Neural cell (in vitro differentiated cells): ENCODE results near the gene ZNF462. TPM values are rescaled to one million over a fixed set of nuclear protein-coding genes. Genes with fewer than 3 reads are reported as not detected.

Experiments
- H2AFZ ChIP-seq: fragments of 200-600, 300-800 bp; sonication (generic), shearing (Covaris generic); 2 replicates; pipeline ENCODE4 v1.6.0; 2014; ENCODE audit warnings: low read depth, mild to moderate bottlenecking, antibody characterized with exemption, low read length, moderate library complexity
- H3F3A ChIP-seq: fragments of 200-600 bp; shearing (Covaris generic); 2 replicates; pipeline ENCODE4 v1.6.1; 2016; ENCODE audit warnings: mild to moderate bottlenecking, moderate library complexity, mixed read lengths, antibody characterized with exemption, low read length; ENCODE audit not compliant: insufficient read depth, poor library complexity, severe bottlenecking
- H3K27ac ChIP-seq: fragments of 200-600, 300-800 bp; sonication (generic), shearing (Covaris generic); 2 replicates; pipeline ENCODE4 v1.5.1; 2014; ENCODE audit warnings: mild to moderate bottlenecking, low read length, moderate library complexity
- H3K27me3 ChIP-seq: fragments of 300-800, 200-600 bp; sonication (generic), shearing (Covaris generic); 2 replicates; pipeline ENCODE4 v1.6.0; 2014; ENCODE audit warnings: mild to moderate bottlenecking, low read depth, low read length, moderate library complexity; ENCODE audit not compliant: insufficient read depth
- H3K36me3 ChIP-seq: fragments of 300-800, 200-600 bp; sonication (generic), shearing (Covaris generic); 2 replicates; pipeline ENCODE4 v1.5.1; 2014; ENCODE audit warnings: mild to moderate bottlenecking, antibody characterized with exemption, low read length, moderate library complexity; ENCODE audit not compliant: insufficient read depth
- H3K4me2 ChIP-seq: fragments of 300-800, 200-600 bp; sonication (generic), shearing (Covaris generic); 2 replicates; pipeline ENCODE4 v1.6.0; 2014; ENCODE audit warnings: mild to moderate bottlenecking, low read length
- H3K4me3 ChIP-seq: fragments of 300-800, 200-600 bp; sonication (generic), shearing (Covaris generic); 2 replicates; pipeline ENCODE4 v1.5.1; 2014; ENCODE audit warnings: mild to moderate bottlenecking, low read length, moderate library complexity
- H3K79me2 ChIP-seq: fragments of 200-600 bp; shearing (Covaris generic); replicated peaks from 2 replicates; pipeline ENCODE4 v1.6.0; 2014; ENCODE audit warnings: mild to moderate bottlenecking, low read length, moderate library complexity; ENCODE audit not compliant: insufficient read depth
- H3K9ac ChIP-seq: fragments of 300-800, 200-600 bp; sonication (generic), shearing (Covaris generic); 2 replicates; pipeline ENCODE4 v1.6.1; 2016; ENCODE audit warnings: mild to moderate bottlenecking, low read length, mixed read lengths
- H3K9me2 ChIP-seq: fragments of 200-600 bp; shearing (Covaris generic); 2 replicates; pipeline ENCODE4 v1.6.1; 2016; ENCODE audit warnings: mild to moderate bottlenecking, low read length, mixed read lengths; ENCODE audit not compliant: insufficient read depth
- H3K9me3 ChIP-seq: fragments of 200-600, 300-800 bp; sonication (generic), shearing (Covaris generic); 2 replicates; pipeline ENCODE4 v1.6.1; 2016; ENCODE audit warnings: mild to moderate bottlenecking, mixed run types, low read length, moderate library complexity, mixed read lengths
- H4K20me1 ChIP-seq: fragments of 200-600 bp; shearing (Covaris generic); 2 replicates; pipeline ENCODE4 v1.6.1; 2016; ENCODE audit warnings: mild to moderate bottlenecking, mixed run types; ENCODE audit not compliant: insufficient read depth
- EP300 ChIP-seq: fragments of 450-650 bp; conservative IDR thresholded peaks from 2 replicates; pipeline ENCODE4 v1.6.1; 2014; ENCODE audit warnings: antibody characterized with exemption, mild to moderate bottlenecking, moderate library complexity; ENCODE audit not compliant: poor library complexity, severe bottlenecking
- EZH2 ChIP-seq: fragments of 200-600, 300-800 bp; shearing (Covaris generic), sonication (generic); IDR thresholded peaks from 2 replicates; pipeline ENCODE4 v1.6.1; 2014; ENCODE audit warnings: antibody characterized with exemption, low read length, borderline replicate concordance, mild to moderate bottlenecking; ENCODE audit not compliant: insufficient read depth, poor library complexity, severe bottlenecking
- MXI1 ChIP-seq: fragments of 450-650 bp; conservative IDR thresholded peaks from 2 replicates; pipeline ENCODE4 v1.6.1; 2014; ENCODE audit warnings: antibody characterized with exemption, mild to moderate bottlenecking; ENCODE audit not compliant: poor library complexity, severe bottlenecking
- POLR2AphosphoS5 ChIP-seq: IDR thresholded peaks from 2 replicates; pipeline ENCODE4 v1.6.1; 2012
- RAD21 ChIP-seq: fragments of 450-650 bp; conservative IDR thresholded peaks from 2 replicates; pipeline ENCODE4 v1.6.1; 2014; ENCODE audit warnings: antibody characterized with exemption, mild to moderate bottlenecking, moderate library complexity
- REST ChIP-seq: IDR thresholded peaks from 2 replicates; pipeline ENCODE4 v1.6.1; 2012; ENCODE audit warnings: borderline replicate concordance
- SMC3 ChIP-seq: fragments of 450-650 bp; conservative IDR thresholded peaks from 2 replicates; pipeline ENCODE4 v1.6.1; 2014; ENCODE audit warnings: antibody characterized with exemption, mild to moderate bottlenecking, moderate library complexity; ENCODE audit not compliant: poor library complexity
- TAF1 ChIP-seq: IDR thresholded peaks from 2 replicates; pipeline ENCODE4 v1.6.1; 2012; ENCODE audit warnings: low read depth
- polyA plus RNA-seq: library from polyadenylated mRNA; depleted of rRNA; stranded (reverse); fragments of >200 nt; gene quantifications from 2 replicates; pipeline ENCODE4 v1.2.3, GENCODE V29; 2014
- TF ChIP-seq, protein P1 (sequence below): fragments of 450-650 bp; IDR thresholded peaks from 2 replicates; pipeline ENCODE4 v1.5.1; 2014; ENCODE audit warnings: antibody characterized with exemption, mild to moderate bottlenecking, moderate library complexity; ENCODE audit not compliant: poor library complexity, severe bottlenecking

Gene ZNF462
- polyA plus RNA-seq, 1 donor from 2014 or later: 9.1 TPM

- no peak overlapping the region for H2AFZ ChIP-seq
- H3K36me3 ChIP-seq: no peaks in the 10 kb centered on the region
- no peak overlapping the region for H3K9ac ChIP-seq
- no peaks in the 10 kb centered on the region for H3K9me2 ChIP-seq
- H3K27ac ChIP-seq: no peak overlapping the region
- TF ChIP-seq TAF1 (no peak), EP300 (no peak), POLR2AphosphoS5 (no peak)
- H4K20me1 ChIP-seq: no peaks in the 10 kb centered on the region
- no peak overlapping the region for H3K4me2 ChIP-seq
- no peaks in the 10 kb centered on the region for H3K79me2 ChIP-seq
- H3K27me3 ChIP-seq: no peaks in the 10 kb centered on the region
- no peak overlapping the region for H3K4me3 ChIP-seq
- no peaks in the 10 kb centered on the region for H3F3A ChIP-seq
- no peaks in the 10 kb centered on the region for H3K9me3 ChIP-seq
Measured at GRCh38 chr9:107036367-107036766, 173.4 kb downstream of the ZNF462 start.

GRCh38 chr9:107039542-107039941 lies 176.6 kb downstream of the ZNF462 start:
- Histone ChIP-seq H3K36me3 (no peaks in the 10 kb centered on the region), H3K9me3 (no peaks in the 10 kb centered on the region), H3K4me3 (no peak overlapping the region), H3F3A (no peaks in the 10 kb centered on the region), H3K79me2 (no peaks in the 10 kb centered on the region), H3K4me2 (no peak overlapping the region), H3K9ac (no peak overlapping the region), H3K27me3 (no peaks in the 10 kb centered on the region), H3K27ac (no peak overlapping the region), H4K20me1 (no peaks in the 10 kb centered on the region), H3K9me2 (no peaks in the 10 kb centered on the region), H2AFZ (no peak overlapping the region)
- no peak for TF ChIP-seq EZH2
- no peak for TF ChIP-seq RAD21
- no peak for TF ChIP-seq MXI1
- TF ChIP-seq SMC3: no peak
- TF ChIP-seq, protein P1, sequence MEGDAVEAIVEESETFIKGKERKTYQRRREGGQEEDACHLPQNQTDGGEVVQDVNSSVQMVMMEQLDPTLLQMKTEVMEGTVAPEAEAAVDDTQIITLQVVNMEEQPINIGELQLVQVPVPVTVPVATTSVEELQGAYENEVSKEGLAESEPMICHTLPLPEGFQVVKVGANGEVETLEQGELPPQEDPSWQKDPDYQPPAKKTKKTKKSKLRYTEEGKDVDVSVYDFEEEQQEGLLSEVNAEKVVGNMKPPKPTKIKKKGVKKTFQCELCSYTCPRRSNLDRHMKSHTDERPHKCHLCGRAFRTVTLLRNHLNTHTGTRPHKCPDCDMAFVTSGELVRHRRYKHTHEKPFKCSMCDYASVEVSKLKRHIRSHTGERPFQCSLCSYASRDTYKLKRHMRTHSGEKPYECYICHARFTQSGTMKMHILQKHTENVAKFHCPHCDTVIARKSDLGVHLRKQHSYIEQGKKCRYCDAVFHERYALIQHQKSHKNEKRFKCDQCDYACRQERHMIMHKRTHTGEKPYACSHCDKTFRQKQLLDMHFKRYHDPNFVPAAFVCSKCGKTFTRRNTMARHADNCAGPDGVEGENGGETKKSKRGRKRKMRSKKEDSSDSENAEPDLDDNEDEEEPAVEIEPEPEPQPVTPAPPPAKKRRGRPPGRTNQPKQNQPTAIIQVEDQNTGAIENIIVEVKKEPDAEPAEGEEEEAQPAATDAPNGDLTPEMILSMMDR: no peak
- no peak for TF ChIP-seq TAF1
- no peak for TF ChIP-seq POLR2AphosphoS5
- TF ChIP-seq REST: no peak
- no peak for TF ChIP-seq EP300

DNA sequence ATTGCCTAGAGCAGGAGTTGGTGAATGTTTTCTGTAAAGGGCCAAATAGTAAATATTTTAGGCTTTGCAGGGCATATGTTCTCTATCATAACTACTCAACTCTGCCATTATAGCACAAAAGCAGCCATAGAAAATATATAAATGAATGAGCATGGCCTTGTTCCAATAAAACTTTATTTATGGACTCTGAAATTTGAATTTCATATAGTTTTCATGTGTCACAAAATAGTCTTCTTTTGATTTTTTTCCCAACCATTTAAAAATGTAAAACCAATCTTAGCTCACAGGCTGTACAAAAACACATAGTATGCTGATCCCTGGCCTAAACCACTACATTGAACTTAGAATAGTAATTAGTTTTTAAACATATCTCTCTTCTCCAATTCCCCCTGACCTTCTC lies 179.6 kb downstream of the ZNF462 start:
- Histone ChIP-seq H2AFZ (no peak overlapping the region), H3K27ac (no peak overlapping the region)
- TF ChIP-seq, protein P1: no peak
- TF ChIP-seq REST (no peak), EP300 (no peak), TAF1 (no peak), RAD21 (no peak), POLR2AphosphoS5 (no peak), SMC3 (no peak)

More for the DNA sequence above, 179.6 kb downstream of the ZNF462 start:
- Histone ChIP-seq H3K4me3 (no peak overlapping the region), H3K9ac (no peak overlapping the region), H3K9me3 (no peaks in the 10 kb centered on the region), H3K4me2 (no peak overlapping the region), H3K36me3 (no peaks in the 10 kb centered on the region), H4K20me1 (no peaks in the 10 kb centered on the region), H3K9me2 (no peaks in the 10 kb centered on the region), H3F3A (no peaks in the 10 kb centered on the region), H3K27me3 (no peaks in the 10 kb centered on the region), H3K79me2 (no peaks in the 10 kb centered on the region)
